IMR-90 (cell line): ENCODE data around the gene MSLN. TPM values are rescaled to one million over a fixed set of nuclear protein-coding genes. Genes with fewer than 3 reads are reported as not detected.
A peak's percentile ranks its signal among the peaks of the same experiment; 100 is the strongest.

ENCODE experiments used
- ATAC-seq: fragments of 200-7000 bp; cut with Tn5 transposase; 2 replicates; pipeline ENCODE4 v1.9.1; 2020; ENCODE audit warnings: low read depth, mild to moderate bottlenecking, moderate library complexity
- BruUV-seq: library from RNA; stranded (reverse); fragments of 400-500 nt; replicated peaks from 2 replicates; lab custom pipeline; 2021; lab: Mats Ljungman, UMichigan
- CTCF ChIA-PET: fragments of 300-600 bp; formaldehyde crosslinking; extraction: SDS; loops from one replicate; lab custom pipeline; 2021; ENCODE audit warnings: antibody characterized with exemption; lab: Yijun Ruan, JAX
- POLR2A ChIA-PET: fragments of 300-600 bp; sonication (Branson Sonifier 250); formaldehyde crosslinking; loops from one replicate; lab custom pipeline; 2022; ENCODE audit warnings: antibody characterized with exemption; ENCODE audit not compliant: unreplicated experiment; lab: Charles Lee
- DNase-seq: peaks from one replicate; pipeline ENCODE4 v3.0.0; 2013
- H2AFZ ChIP-seq: replicated peaks from 2 replicates; pipeline ENCODE3; 2013; ENCODE audit warnings: low read length, mild to moderate bottlenecking; ENCODE audit not compliant: poor library complexity
- H2AK5ac ChIP-seq: 2 replicates; pipeline ENCODE4 v1.6.1; 2013; ENCODE audit warnings: low read depth, low read length, inconsistent platforms
- H2AK9ac ChIP-seq: replicated peaks from 2 replicates; pipeline ENCODE3; 2013; ENCODE audit warnings: mild to moderate bottlenecking, low read depth, low read length, moderate library complexity; ENCODE audit not compliant: poor library complexity
- H2BK120ac ChIP-seq: 2 replicates; pipeline ENCODE4 v1.6.1; 2013; ENCODE audit warnings: low read depth, low read length, inconsistent platforms
- H2BK15ac ChIP-seq: 3 replicates; pipeline ENCODE4 v1.6.1; 2013; ENCODE audit warnings: low read depth, low read length, inconsistent platforms
- H2BK20ac ChIP-seq: 2 replicates; pipeline ENCODE4 v1.6.1; 2013; ENCODE audit warnings: low read depth, mild to moderate bottlenecking, inconsistent platforms, low read length, moderate library complexity
- H2BK5ac ChIP-seq: 2 replicates; pipeline ENCODE4 v1.6.1; 2013; ENCODE audit warnings: mild to moderate bottlenecking, low read depth, low read length, inconsistent platforms; ENCODE audit not compliant: poor library complexity, severe bottlenecking
- H3K14ac ChIP-seq: replicated peaks from 2 replicates; pipeline ENCODE4 v1.6.1; 2013; ENCODE audit warnings: low read depth, low read length, inconsistent platforms
- H3K18ac ChIP-seq: 2 replicates; pipeline ENCODE4 v1.6.1; 2013; ENCODE audit warnings: low read depth, low read length, control low read depth
- H3K23ac ChIP-seq: 2 replicates; pipeline ENCODE4 v1.6.1; 2013; ENCODE audit warnings: low read depth, low read length, inconsistent platforms
- H3K27ac ChIP-seq: 2 replicates; pipeline ENCODE4 v1.5.1; 2013; ENCODE audit warnings: mild to moderate bottlenecking, control low read depth, low read length; ENCODE audit not compliant: insufficient read depth
- H3K27me3 ChIP-seq: 2 replicates; pipeline ENCODE4 v1.6.1; 2013; ENCODE audit warnings: low read length; ENCODE audit not compliant: control insufficient read depth, insufficient read depth
- H3K36me3 ChIP-seq: 2 replicates; pipeline ENCODE4 v1.6.1; 2013; ENCODE audit warnings: low read length, mixed read lengths; ENCODE audit not compliant: control insufficient read depth, insufficient read depth
- H3K4ac ChIP-seq: 2 replicates; pipeline ENCODE4 v1.6.1; 2013; ENCODE audit warnings: low read depth, low read length, inconsistent platforms
- H3K4me1 ChIP-seq: 2 replicates; pipeline ENCODE4 v1.6.1; 2013; ENCODE audit warnings: low read length, mixed read lengths; ENCODE audit not compliant: control insufficient read depth, insufficient read depth
- H3K4me2 ChIP-seq: 2 replicates; pipeline ENCODE4 v1.6.1; 2013; ENCODE audit warnings: low read depth, mild to moderate bottlenecking, control low read depth, low read length, moderate library complexity
- H3K4me3 ChIP-seq: 2 replicates; pipeline ENCODE4 v1.5.1; 2013; ENCODE audit warnings: low read depth, mild to moderate bottlenecking, control low read depth, low read length, moderate library complexity; ENCODE audit not compliant: insufficient read depth
- H3K56ac ChIP-seq: 2 replicates; pipeline ENCODE4 v1.6.1; 2013; ENCODE audit warnings: low read length, inconsistent platforms; ENCODE audit not compliant: insufficient read depth; ENCODE audit errors: extremely low read depth
- H3K79me1 ChIP-seq, 2 experiments: 2 replicates each; pipeline ENCODE4 v1.6.1; 2013; ENCODE audit warnings: low read length in 2 of 2, inconsistent platforms in 1 of 2, low read depth in 1 of 2
- H3K9ac ChIP-seq: 2 replicates; pipeline ENCODE4 v1.6.1; 2013; ENCODE audit warnings: low read depth, low read length, control low read depth
- H3K9me1 ChIP-seq: 2 replicates; pipeline ENCODE4 v1.6.1; 2013; ENCODE audit warnings: low read length, inconsistent platforms; ENCODE audit not compliant: insufficient read depth
- H3K9me3 ChIP-seq: 2 replicates; pipeline ENCODE4 v1.6.1; 2013; ENCODE audit warnings: low read length; ENCODE audit not compliant: control insufficient read depth, insufficient read depth
- H4K20me1 ChIP-seq: 2 replicates; pipeline ENCODE4 v1.6.1; 2013; ENCODE audit warnings: low read length, inconsistent platforms; ENCODE audit not compliant: insufficient read depth
- H4K5ac ChIP-seq: 2 replicates; pipeline ENCODE4 v1.6.1; 2013; ENCODE audit warnings: mild to moderate bottlenecking, low read depth, low read length, control low read depth
- H4K8ac ChIP-seq, 2 experiments: 2 replicates each; pipeline ENCODE4 v1.6.1; 2013; ENCODE audit warnings: low read depth in 2 of 2, low read length in 2 of 2, control low read depth in 1 of 2, inconsistent platforms in 1 of 2
- H4K91ac ChIP-seq: 2 replicates; pipeline ENCODE4 v1.6.1; 2013; ENCODE audit warnings: low read depth, low read length, inconsistent platforms; ENCODE audit not compliant: insufficient read depth
- ELK1 ChIP-seq: fragments of 150-350 bp; IDR thresholded peaks from 2 replicates; pipeline ENCODE4 v1.6.1; 2016; ENCODE audit warnings: low read depth, mild to moderate bottlenecking, low read length, moderate library complexity, borderline replicate concordance
- MXI1 ChIP-seq: IDR thresholded peaks from 2 replicates; pipeline ENCODE4 v1.6.1; 2012; ENCODE audit warnings: low read depth, mild to moderate bottlenecking, low read length, moderate library complexity, borderline replicate concordance
- NFE2L2 ChIP-seq: fragments of 150-350 bp; IDR thresholded peaks from 2 replicates; pipeline ENCODE4 v1.6.1; 2016; ENCODE audit warnings: low read depth, mild to moderate bottlenecking, low read length
- RAD21 ChIP-seq: IDR thresholded peaks from 2 replicates; pipeline ENCODE4 v1.6.1; 2012; ENCODE audit warnings: low read length, improper control_type of control experiment
- RFX5 ChIP-seq: IDR thresholded peaks from 2 replicates; pipeline ENCODE4 v1.8.0; 2012; ENCODE audit warnings: low read depth, mild to moderate bottlenecking, low read length, moderate library complexity
- SMC3 ChIP-seq: fragments of 150-350 bp; IDR thresholded peaks from 2 replicates; pipeline ENCODE4 v1.6.1; 2016; ENCODE audit warnings: low read depth, mild to moderate bottlenecking, antibody characterized with exemption, low read length, moderate library complexity
- WGBS, 2 experiments: methylation state at CpG; one replicate each; pipeline versions ENCODE4 v1.1.5 to v1.1.7; 2013; ENCODE audit warnings: missing lambda C conversion rate in 2 of 2; ENCODE audit not compliant: insufficient read length in 1 of 2; ENCODE audit errors: extremely low coverage in 2 of 2; 5-methylcytosine and 5-hydroxymethylcytosine counted together
- dilution Hi-C: fragments of 300-500 bp; cut with HindIII; formaldehyde crosslinking; loops from one replicate; pipeline ENCODE4 v1.14.3; 2018; ENCODE audit warnings: low sequenced_read_pairs; ENCODE audit not compliant: unreplicated experiment
- in situ Hi-C: fragments of 300-500 bp; cut with MboI; formaldehyde crosslinking; loops from 3 replicates; pipeline ENCODE4 v1.14.3; 2019; ENCODE audit warnings: low sequenced_read_pairs, inconsistent platforms, mixed read lengths
- intact Hi-C: fragments of 100-400 bp; cut with micrococcal nuclease; formaldehyde crosslinking; loops from 2 replicates; pipeline ENCODE4 v1.10.0; 2022
- polyA plus RNA-seq, 3 experiments: library from polyadenylated mRNA; depleted of rRNA; stranded (reverse); fragments of >200 nt; gene quantifications; 2 replicates each; pipeline ENCODE4 v1.2.3, GENCODE V29; 2012; ENCODE audit warnings: low replicate concordance in 1 of 3
- total RNA-seq: library from RNA; depleted of rRNA; stranded (reverse); fragments of >200 nt; gene quantifications from 2 replicates; pipeline ENCODE4 v1.2.3, GENCODE V29; 2012
- TF ChIP-seq, protein P1 (sequence below): fragments of 150-350 bp; IDR thresholded peaks from 2 replicates; pipeline ENCODE4 v1.6.1; 2017; ENCODE audit warnings: mild to moderate bottlenecking, antibody characterized with exemption, low read length, low read depth

Gene MSLN
- total and polyA plus RNA-seq, 2 of the 4 experiments (the other 2 are of a cell fraction) = 0.14 TPM; not detected in 1

- TF ChIP-seq RAD21 = no peak
- TF ChIP-seq MXI1 = no peak
Observed at GRCh38 chr16:725463-726187, 34.9 kb upstream of the MSLN start (continued).

GRCh38 chr16:726188-726437, 34.4 kb upstream of the MSLN start:
- Histone ChIP-seq H3K14ac (no peak overlapping the region), H3K4me2 (no peak overlapping the region), H3K27me3 (no peaks in the 10 kb centered on the region), H4K8ac (peak overlapping the region in 1 of 2 experiments; percentile 66; a peak in 1 of 4 replicates), H3K36me3 (peaks cover 3% of the 10 kb centered on the region; the same call in 1 of the 2 replicates), H4K91ac (no peak overlapping the region), H3K9me1 (peaks cover 2% of the 10 kb centered on the region; the same call in 1 of the 2 replicates), H3K56ac (no peak overlapping the region), H3K18ac (no peak overlapping the region), H3K4ac (no peak overlapping the region), H2BK15ac (no peak overlapping the region), H4K20me1 (peaks cover 4% of the 10 kb centered on the region), H2AK9ac (peak overlapping the region; percentile 93), H3K79me1 (peaks cover 0 to 5% of the 10 kb centered on the region in 2 experiments; a peak in 1 of 4 replicates), H3K9me3 (no peaks in the 10 kb centered on the region), H3K27ac (no peak overlapping the region), H3K9ac (no peak overlapping the region), H2AFZ (peak overlapping the region; percentile 38), H2AK5ac (no peak overlapping the region), H4K5ac (no peak overlapping the region), H3K23ac (no peak overlapping the region; the same call in 1 of the 2 replicates), H2BK120ac (no peak overlapping the region), H3K4me1 (peaks cover 12% of the 10 kb centered on the region), H2BK5ac (no peak overlapping the region), H2BK20ac (no peak overlapping the region), H3K4me3 (no peak overlapping the region)
- in situ Hi-C loops (no loop called here), intact Hi-C loops (loop anchor here (5.0 kb wide), 1 partner anchor 61 kb away; the partner anchor contains the start of genes CHTF18 and RPUSD1), dilution Hi-C loops (no loop called here)
- no TSS peak for BruUV-seq
- DNase-seq (no peak), ATAC-seq (no peak)
- POLR2A ChIA-PET = no interaction called here
- CTCF ChIA-PET = no interaction called here
- TF ChIP-seq MXI1 (no peak), RFX5 (no peak), ELK1 (no peak), NFE2L2 (no peak), SMC3 (no peak)
- TF ChIP-seq, protein P1, sequence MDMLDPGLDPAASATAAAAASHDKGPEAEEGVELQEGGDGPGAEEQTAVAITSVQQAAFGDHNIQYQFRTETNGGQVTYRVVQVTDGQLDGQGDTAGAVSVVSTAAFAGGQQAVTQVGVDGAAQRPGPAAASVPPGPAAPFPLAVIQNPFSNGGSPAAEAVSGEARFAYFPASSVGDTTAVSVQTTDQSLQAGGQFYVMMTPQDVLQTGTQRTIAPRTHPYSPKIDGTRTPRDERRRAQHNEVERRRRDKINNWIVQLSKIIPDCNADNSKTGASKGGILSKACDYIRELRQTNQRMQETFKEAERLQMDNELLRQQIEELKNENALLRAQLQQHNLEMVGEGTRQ = no peak
- WGBS, 2 experiments = 52% methylated on average over 3 of the region's 9 CpGs; no CpG with 5 or more reads in 1 of the 2 experiments
